Endothelial cell of umbilical vein (primary cell): ENCODE results near the gene TBC1D5. TPM values are rescaled to one million over a fixed set of nuclear protein-coding genes. Genes with fewer than 3 reads are reported as not detected.

ENCODE experiments used
- BruUV-seq: library from RNA; stranded (reverse); fragments of 400-500 nt; replicated peaks from 2 replicates; lab custom pipeline; 2021; lab: Mats Ljungman, UMichigan
- CTCF ChIA-PET: fragments of 300-600, 350-600 bp; sonication (Branson Sonifier 250); formaldehyde crosslinking; loops from one replicate; lab custom pipeline; 2021; ENCODE audit warnings: antibody characterized with exemption, inconsistent platforms; lab: Charles Lee
- POLR2A ChIA-PET: fragments of 300-600, 350-600 bp; sonication (Branson Sonifier 250); formaldehyde crosslinking; loops from one replicate; lab custom pipeline; 2021; ENCODE audit warnings: antibody characterized with exemption, inconsistent platforms; lab: Charles Lee
- DNase-seq: peaks from one replicate; pipeline ENCODE4 v3.0.0-alpha.2; 2011; ENCODE audit warnings: low read depth, low spot score
- FAIRE-seq: peaks from 2 replicates; lab custom pipeline; 2011; peaks lifted over from hg19 to GRCh38; lab: Jason Lieb, UNC
- H2AFZ ChIP-seq: 2 replicates; pipeline ENCODE4 v1.6.0; 2012; ENCODE audit warnings: low read depth, low read length, control low read depth, inconsistent platforms
- H3K27ac ChIP-seq: 2 replicates; pipeline ENCODE4 v1.5.1; 2011; ENCODE audit warnings: low read depth, mild to moderate bottlenecking, control low read depth, low read length, moderate library complexity; ENCODE audit not compliant: insufficient read depth
- H3K27me3 ChIP-seq, 2 experiments: 2 replicates each; pipeline versions ENCODE4 v1.6.0 to v1.6.1; 2011; ENCODE audit warnings: low read length in 2 of 2, mixed read lengths in 1 of 2; ENCODE audit not compliant: control insufficient read depth in 2 of 2, insufficient read depth in 2 of 2
- H3K36me3 ChIP-seq, 2 experiments: 2 replicates in 1 of 2; 3 replicates in 1 of 2; pipeline ENCODE4 v1.5.1; 2011; ENCODE audit warnings: low read length in 2 of 2, mild to moderate bottlenecking in 1 of 2, moderate library complexity in 1 of 2; ENCODE audit not compliant: control insufficient read depth in 2 of 2, insufficient read depth in 2 of 2; ENCODE audit errors: extremely low read depth in 1 of 2
- H3K4me1 ChIP-seq: 3 replicates; pipeline ENCODE4 v1.5.1; 2011; ENCODE audit warnings: mild to moderate bottlenecking, low read length; ENCODE audit not compliant: control insufficient read depth, insufficient read depth; ENCODE audit errors: extremely low read depth
- H3K4me2 ChIP-seq: 2 replicates; pipeline ENCODE4 v1.6.1; 2011; ENCODE audit warnings: low read length, control low read depth, mixed read lengths; ENCODE audit not compliant: insufficient read depth
- H3K4me3 ChIP-seq, 3 experiments: fragments of 200-600 bp in 1 of 3; sonication (generic), shearing (Covaris generic) in 1 of 3; replicated peaks in 1 of 3; 2 replicates each; pipeline ENCODE4 v1.5.1; 2011 to 2016; ENCODE audit warnings: control low read depth in 3 of 3, low read length in 3 of 3, mild to moderate bottlenecking in 2 of 3, inconsistent platforms in 1 of 3, low read depth in 1 of 3, moderate library complexity in 1 of 3; ENCODE audit not compliant: insufficient read depth in 1 of 3
- H3K79me2 ChIP-seq: 2 replicates; pipeline ENCODE4 v1.6.0; 2012; ENCODE audit warnings: low read length, inconsistent platforms; ENCODE audit not compliant: control insufficient read depth, insufficient read depth
- H3K9ac ChIP-seq: replicated peaks from 2 replicates; pipeline ENCODE3; 2011; ENCODE audit warnings: low read length, control low read depth; ENCODE audit not compliant: insufficient read depth; ENCODE audit errors: extremely low read depth
- H3K9me1 ChIP-seq: replicated peaks from 3 replicates; pipeline ENCODE4 v1.6.0; 2011; ENCODE audit warnings: mild to moderate bottlenecking, low read length; ENCODE audit not compliant: control insufficient read depth, insufficient read depth; ENCODE audit errors: extremely low read depth
- H3K9me3 ChIP-seq: replicated peaks from 2 replicates; pipeline ENCODE4 v1.5.1; 2012; ENCODE audit warnings: low read length, inconsistent platforms; ENCODE audit not compliant: control insufficient read depth, insufficient read depth
- H4K20me1 ChIP-seq: replicated peaks from 2 replicates; pipeline ENCODE3; 2011; ENCODE audit warnings: mild to moderate bottlenecking, low read length; ENCODE audit not compliant: control insufficient read depth, insufficient read depth; ENCODE audit errors: extremely low read depth
- CTCF ChIP-seq, 2 donors: IDR thresholded peaks; 1 replicate in 1 of 2; 2 replicates in 1 of 2; pipeline ENCODE4 v1.5.1; 2011; ENCODE audit warnings: low read length in 2 of 2, mild to moderate bottlenecking in 2 of 2, moderate library complexity in 2 of 2, control low read depth in 1 of 2, inconsistent platforms in 1 of 2, low read depth in 1 of 2; ENCODE audit not compliant: insufficient read depth in 1 of 2; ENCODE audit errors: extremely low read depth in 1 of 2
- EZH2 ChIP-seq: IDR thresholded peaks from 2 replicates; pipeline ENCODE4 v1.6.1; 2012; ENCODE audit warnings: borderline replicate concordance, low read depth, mild to moderate bottlenecking, moderate library complexity, low read length, inconsistent platforms; ENCODE audit not compliant: severe bottlenecking
- FOS ChIP-seq: IDR thresholded peaks from 2 replicates; pipeline ENCODE4 v1.6.1; 2011; ENCODE audit warnings: mild to moderate bottlenecking, low read length, moderate library complexity, borderline replicate concordance; ENCODE audit not compliant: insufficient read depth
- GATA2 ChIP-seq: IDR thresholded peaks from 2 replicates; pipeline ENCODE4 v1.7.0; 2011; ENCODE audit warnings: low read depth, mild to moderate bottlenecking, moderate library complexity, mixed read lengths, low read length; ENCODE audit not compliant: insufficient read length, insufficient read depth
- JUN ChIP-seq: IDR thresholded peaks from 2 replicates; pipeline ENCODE4 v1.6.1; 2011; ENCODE audit warnings: borderline replicate concordance, low read depth; ENCODE audit not compliant: insufficient read length, insufficient read depth
- MAX ChIP-seq: IDR thresholded peaks from 2 replicates; pipeline ENCODE4 v1.6.1; 2011; ENCODE audit not compliant: insufficient read depth, insufficient read length
- MYC ChIP-seq: IDR thresholded peaks from one replicate; pipeline ENCODE4 v1.6.1; 2011; ENCODE audit warnings: mild to moderate bottlenecking, low read depth, low read length
- POLR2A ChIP-seq: IDR thresholded peaks from 2 replicates; pipeline ENCODE4 v1.6.1; 2012; ENCODE audit warnings: low read depth, mild to moderate bottlenecking, control low read depth, low read length
- POLR2AphosphoS5 ChIP-seq: IDR thresholded peaks from 2 replicates; pipeline ENCODE4 v1.6.1; 2012; ENCODE audit warnings: low read depth, mild to moderate bottlenecking, control low read depth, low read length, moderate library complexity; ENCODE audit not compliant: insufficient read depth
- dilution Hi-C: fragments of 300-500 bp; cut with MboI; formaldehyde crosslinking; loops from one replicate; pipeline ENCODE4 v1.15.0; 2019; ENCODE audit warnings: low sequenced_read_pairs; ENCODE audit not compliant: extremely low pct_ligation_motif_present
- intact Hi-C: fragments of 100-400 bp; cut with micrococcal nuclease; formaldehyde crosslinking; loops from one replicate; pipeline ENCODE4 v1.10.0; 2022
- polyA plus RNA-seq, 4 experiments: library from polyadenylated mRNA; depleted of rRNA in 3 of 4; stranded (reverse) in 3 of 4; unstranded in 1 of 4; fragments of >200 nt; gene quantifications; 2 replicates each; pipeline versions ENCODE4 v1.2.1 to v1.2.3, GENCODE V29; 2011 to 2012; ENCODE audit warnings: missing spikeins in 1 of 4
- total RNA-seq: library from RNA; stranded (reverse); gene quantifications from 2 replicates; pipeline ENCODE4 v1.2.3, GENCODE V29; 2021

Gene TBC1D5
- total and polyA plus RNA-seq, 2 donors (not counting 3 experiments of a cell fraction or from before 2014, with no cell fraction given), result 17.5 to 44.7 TPM

- dilution Hi-C loops (no loop called here), intact Hi-C loops (no loop called here)
- no peaks in the 10 kb centered on the region for H3K9me1 ChIP-seq
- H3K9me3 ChIP-seq, result no peaks in the 10 kb centered on the region
- POLR2A ChIA-PET, result no interaction called here
- no peaks in the 10 kb centered on the region for H3K36me3 ChIP-seq
- no peaks in the 10 kb centered on the region for H3K79me2 ChIP-seq
- no peaks in the 10 kb centered on the region for H4K20me1 ChIP-seq
- H3K4me2 ChIP-seq, result no peak overlapping the region
- no peak for TF ChIP-seq GATA2
- no peak for TF ChIP-seq POLR2AphosphoS5
- TF ChIP-seq CTCF (IDR thresholded peaks at IDR 0.05; ENCODE audit: extremely low read depth in 1 of 2, insufficient read depth in 1 of 2, low read depth in 1 of 2, low read length in 2 of 2), result no peak
- no peak for TF ChIP-seq MYC
- TF ChIP-seq JUN, result no peak
- TF ChIP-seq FOS, result no peak
- TF ChIP-seq MAX, result no peak
- TF ChIP-seq EZH2, result no peak
- TF ChIP-seq POLR2A, result no peak
- H3K27ac ChIP-seq, result no peak overlapping the region
- H2AFZ ChIP-seq, result no peak overlapping the region
- no peak overlapping the region for H3K9ac ChIP-seq
- H3K4me3 ChIP-seq, result no peak overlapping the region
- no peak for DNase-seq
- FAIRE-seq, result no peak
- H3K4me1 ChIP-seq, result peaks cover 2% of the 10 kb centered on the region
- CTCF ChIA-PET, result no interaction called here
- no peaks in the 10 kb centered on the region for H3K27me3 ChIP-seq
- no TSS peak for BruUV-seq
Observed at GRCh38 chr3:17298038-17298437, 444.4 kb downstream of the TBC1D5 start.
